SK-MEL-5 (cell line): ENCODE results near the gene SLC39A1. TPM values are rescaled to one million over a fixed set of nuclear protein-coding genes. Genes with fewer than 3 reads are reported as not detected.
"Not testable (repeated sequence)": the region's sequence is repeated elsewhere in the genome, so short reads cannot be mapped to it uniquely, and the experiment has no call there.

ENCODE experiments used
- DNase-seq: peaks from one replicate; pipeline ENCODE4 v3.0.0-alpha.2; 2016; ENCODE audit warnings: low read depth, low spot score
- in situ Hi-C: cut with HindIII; loops from 2 replicates; pipeline ENCODE4 v1.10.0; 2016; ENCODE audit warnings: low sequenced_read_pairs, high pct_unique_total_duplicates, low pct_unique_long_range_greater_than_20kb
- polyA plus RNA-seq, 2 experiments: library from polyadenylated mRNA; depleted of rRNA; stranded (reverse); fragments of >200 nt; gene quantifications; 2 replicates each; pipeline ENCODE4 v1.2.3, GENCODE V29; 2015
- total RNA-seq: library from RNA; depleted of rRNA; stranded (reverse); fragments of >200 nt; shearing (Covaris generic); gene quantifications from 2 replicates; pipeline ENCODE4 v1.2.3, GENCODE V29; 2014; rRNA removed

The SLC39A1 gene, protein sequence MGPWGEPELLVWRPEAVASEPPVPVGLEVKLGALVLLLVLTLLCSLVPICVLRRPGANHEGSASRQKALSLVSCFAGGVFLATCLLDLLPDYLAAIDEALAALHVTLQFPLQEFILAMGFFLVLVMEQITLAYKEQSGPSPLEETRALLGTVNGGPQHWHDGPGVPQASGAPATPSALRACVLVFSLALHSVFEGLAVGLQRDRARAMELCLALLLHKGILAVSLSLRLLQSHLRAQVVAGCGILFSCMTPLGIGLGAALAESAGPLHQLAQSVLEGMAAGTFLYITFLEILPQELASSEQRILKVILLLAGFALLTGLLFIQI
- total RNA-seq: 240 and 242 TPM in 2 replicates
- 292 and 318 TPM in 2 replicates for polyA plus RNA-seq (2015; cell fraction: cytosol; rRNA removed)
- 101 and 106 TPM in 2 replicates for polyA plus RNA-seq (2015; cell fraction: nucleus; rRNA removed)

DNA sequence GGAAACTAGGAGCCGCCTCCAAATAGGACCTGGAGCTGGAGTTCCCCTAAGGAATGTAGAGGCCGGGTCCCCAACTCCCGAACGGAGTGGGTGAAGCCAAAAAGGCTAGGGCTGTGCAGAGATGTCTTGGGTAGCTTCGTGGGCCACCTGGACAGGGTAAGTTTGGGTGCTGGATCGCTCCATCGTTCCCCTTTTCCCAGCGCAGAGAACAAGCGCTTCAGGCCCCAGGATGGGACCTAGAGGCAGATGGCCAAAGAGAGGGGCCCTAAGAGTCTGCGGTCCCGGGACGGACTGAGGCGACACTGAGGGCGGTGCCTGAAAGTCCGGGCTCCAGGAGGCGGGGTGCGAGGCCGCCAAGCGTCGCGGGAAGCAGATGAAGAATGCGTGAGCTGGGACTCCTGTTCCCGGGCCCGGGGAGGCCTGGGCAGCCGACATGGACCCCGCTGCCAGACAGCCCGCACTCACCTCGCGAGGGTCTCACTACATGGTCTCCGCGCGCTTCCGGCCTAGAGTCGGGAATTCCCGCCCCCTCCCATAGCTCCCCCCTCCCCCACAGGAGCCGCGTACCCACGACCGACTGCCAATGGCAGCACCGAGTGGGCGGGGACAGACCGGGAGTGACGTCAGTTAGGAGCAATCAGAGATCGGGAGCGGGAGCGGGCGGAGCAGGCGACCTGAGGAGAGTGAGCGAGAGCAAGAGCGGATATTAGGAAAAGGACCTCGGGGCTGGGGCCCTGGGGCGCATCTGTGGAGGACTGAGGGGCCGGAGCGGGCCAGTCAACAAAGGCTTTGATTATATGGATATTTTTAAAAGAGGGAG is at the start of gene SLC39A1:
Gene SLC39A1 (minus strand): TSS at position 508 of the 820 bp plus-strand sequence. CDS start 822 bp downstream, outside the sequence.
- in situ Hi-C loops: no loop called here
- DNase-seq: peak; percentile 99

DNA sequence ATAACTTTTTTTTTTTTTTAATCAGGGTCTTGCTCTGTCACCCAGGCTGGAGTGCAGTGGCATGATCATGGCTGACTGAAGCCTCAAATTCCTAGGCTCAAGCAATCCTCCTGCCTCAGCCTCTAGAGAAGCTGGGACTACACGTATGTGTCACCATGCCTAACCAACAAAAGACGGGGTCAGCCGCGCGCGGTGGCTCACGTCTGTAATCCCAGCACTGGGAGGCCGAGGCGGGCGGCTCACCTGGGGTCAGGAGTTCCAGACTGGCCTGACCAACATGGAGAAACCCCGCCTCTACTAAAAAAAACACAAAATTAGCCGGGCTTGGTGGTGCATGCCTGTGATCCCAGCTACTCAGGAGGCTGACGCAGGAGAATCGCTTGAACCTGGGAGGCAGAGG is 49.2 kb upstream of the SLC39A1 start:
- in situ Hi-C loops, DNase-seq: not testable (repeated sequence)

DNA sequence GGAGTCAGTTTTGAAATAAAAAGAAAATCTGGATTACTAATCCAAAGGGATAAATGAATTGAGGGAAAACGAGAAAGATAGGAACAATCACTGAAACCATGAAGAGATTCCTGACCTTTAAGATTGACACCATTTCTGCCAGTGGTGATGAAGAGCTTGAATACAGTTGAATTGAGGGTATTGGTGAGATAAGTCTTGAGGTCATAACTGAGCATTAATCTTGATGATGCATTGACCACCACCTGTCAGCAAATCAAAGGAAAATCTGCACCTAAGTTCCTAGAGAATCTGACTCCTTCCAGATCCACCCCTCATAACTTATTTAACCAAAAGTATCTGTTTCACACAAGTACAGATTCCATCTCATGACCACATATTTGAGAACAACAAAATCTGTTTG is 48.8 kb upstream of the SLC39A1 start:
- in situ Hi-C loops: no loop called here
- DNase-seq: no peak

DNA sequence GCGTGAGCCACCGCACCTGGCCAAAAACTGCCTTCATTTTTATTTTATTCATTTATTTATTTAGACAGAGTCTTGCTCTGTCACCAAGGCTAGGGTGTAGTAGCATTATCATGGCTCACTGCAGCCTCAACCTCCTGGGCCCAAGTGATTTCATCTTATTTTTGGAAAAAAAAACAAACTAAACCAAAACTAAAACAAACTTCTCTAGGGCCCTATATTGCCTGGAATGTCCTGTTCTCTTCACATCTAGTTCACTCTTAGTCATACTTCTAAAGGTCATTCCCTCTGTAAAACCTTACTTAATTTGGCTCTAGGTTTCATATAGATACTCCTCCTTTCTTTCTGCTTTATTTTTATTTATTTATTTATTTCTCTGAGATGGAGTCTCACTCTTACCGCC is 42.8 kb upstream of the SLC39A1 start:
- in situ Hi-C loops: no loop called here
- no peak for DNase-seq

DNA sequence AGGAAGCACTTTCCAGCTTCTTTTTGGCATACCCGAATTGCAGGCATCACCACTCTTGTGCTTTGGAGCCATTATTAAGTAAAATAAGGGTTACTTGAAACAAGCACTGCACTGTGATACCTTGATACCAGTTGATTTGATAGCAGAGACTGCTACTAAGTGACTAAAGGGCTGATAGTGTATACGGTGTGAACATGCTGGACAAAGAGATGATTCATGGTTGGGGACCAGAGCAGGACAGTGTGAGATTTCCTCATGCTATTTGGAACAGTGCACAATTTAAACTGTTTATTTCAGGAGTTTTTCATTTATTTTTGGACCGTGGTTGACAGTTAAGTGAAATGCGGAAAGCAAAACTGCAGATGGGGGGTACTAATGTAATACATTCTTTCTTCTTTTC is 37.1 kb upstream of the SLC39A1 start:
- DNase-seq: no peak
- in situ Hi-C loops: no loop called here

DNA sequence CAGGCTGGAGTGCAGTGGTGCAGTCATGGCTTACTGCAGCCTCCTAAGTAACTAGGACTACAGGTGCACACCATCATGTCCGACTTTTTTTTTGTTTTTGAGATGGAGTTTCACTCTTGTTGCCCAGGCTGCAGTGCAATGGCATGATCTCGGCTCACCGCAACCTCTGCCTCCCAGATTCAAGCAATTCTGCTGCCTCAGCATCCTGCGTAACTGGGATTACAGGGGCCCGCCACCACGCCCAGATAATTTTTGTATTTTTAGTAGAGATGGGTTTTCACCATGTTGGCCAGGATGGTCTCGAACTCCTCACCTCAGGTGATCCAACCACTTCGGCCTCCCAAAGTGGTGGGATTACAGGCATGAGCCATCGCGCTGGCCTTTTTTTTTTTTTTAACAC is 33.5 kb upstream of the SLC39A1 start:
- DNase-seq: not testable (repeated sequence)
- in situ Hi-C loops: loop anchor here (25.0 kb wide), 1 partner anchor 185 kb away; no protein-coding TSS in a partner anchor

DNA sequence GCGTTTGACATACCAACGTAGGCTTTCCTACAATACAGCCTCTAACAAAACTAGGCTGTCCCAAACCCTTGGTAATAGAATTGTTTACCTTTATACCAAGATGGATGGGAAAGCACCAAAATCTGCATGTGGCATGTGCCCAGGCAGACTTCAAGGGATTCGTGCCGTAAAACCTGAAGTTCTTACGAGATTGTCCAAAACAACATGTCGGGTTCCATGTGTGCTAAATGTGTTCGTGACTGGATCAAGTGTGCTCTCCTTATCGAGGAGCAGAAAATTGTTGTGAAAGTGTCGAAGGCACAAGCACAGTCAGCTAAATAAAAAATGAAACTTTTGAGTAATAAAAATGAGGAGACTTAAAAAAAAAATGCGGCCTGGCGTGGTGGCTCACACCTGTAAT is 32.3 kb upstream of the SLC39A1 start:
- in situ Hi-C loops: loop anchor here (25.0 kb wide), 1 partner anchor 183 kb away; no protein-coding TSS in a partner anchor

DNA sequence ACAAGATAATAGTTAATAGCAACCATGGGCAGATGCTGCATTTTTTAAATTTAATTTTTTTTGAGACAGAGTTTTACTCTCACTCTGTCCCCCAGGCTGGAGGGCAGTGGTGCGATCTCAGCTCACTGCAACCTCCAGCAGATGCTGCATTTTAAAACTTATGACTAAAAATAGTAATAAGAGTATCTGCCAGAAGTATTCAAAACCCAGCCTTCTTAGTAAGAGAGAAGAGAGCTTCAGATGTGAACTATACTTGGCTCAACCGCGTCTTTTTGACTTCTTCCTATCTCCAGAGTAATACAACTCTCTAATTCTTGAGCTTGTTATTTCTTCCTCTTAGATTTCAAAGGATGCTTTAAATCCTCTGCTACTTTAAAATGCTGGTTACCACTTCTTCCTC is 31.9 kb upstream of the SLC39A1 start:
- in situ Hi-C loops: loop anchor here (25.0 kb wide), 1 partner anchor 183 kb away; no protein-coding TSS in a partner anchor
- no peak for DNase-seq

More for the DNA sequence above, 32.3 kb upstream of the SLC39A1 start:
- no peak for DNase-seq

DNA sequence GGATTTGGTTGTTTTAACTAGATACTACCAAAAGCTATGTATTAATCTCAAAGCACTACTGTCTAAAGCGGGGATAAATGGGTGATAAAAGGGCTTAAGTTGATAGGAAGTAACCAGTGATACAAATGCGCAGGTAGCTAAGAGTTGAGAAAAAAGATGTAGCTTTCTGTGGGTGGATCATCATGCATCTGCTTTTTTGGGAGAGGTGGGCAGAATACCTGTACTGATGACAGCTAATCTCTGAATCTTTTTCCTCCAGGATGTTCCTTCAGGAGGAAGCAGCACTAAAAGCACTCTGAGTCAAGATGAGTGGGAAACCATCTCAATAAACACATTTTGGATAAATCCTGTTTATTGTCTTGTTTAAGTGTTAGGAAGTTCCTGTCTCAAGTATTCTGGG is 28.5 kb upstream of the SLC39A1 start:
- DNase-seq: no peak
- in situ Hi-C loops: loop anchor here (25.0 kb wide), 1 partner anchor 180 kb away; no protein-coding TSS in a partner anchor

DNA sequence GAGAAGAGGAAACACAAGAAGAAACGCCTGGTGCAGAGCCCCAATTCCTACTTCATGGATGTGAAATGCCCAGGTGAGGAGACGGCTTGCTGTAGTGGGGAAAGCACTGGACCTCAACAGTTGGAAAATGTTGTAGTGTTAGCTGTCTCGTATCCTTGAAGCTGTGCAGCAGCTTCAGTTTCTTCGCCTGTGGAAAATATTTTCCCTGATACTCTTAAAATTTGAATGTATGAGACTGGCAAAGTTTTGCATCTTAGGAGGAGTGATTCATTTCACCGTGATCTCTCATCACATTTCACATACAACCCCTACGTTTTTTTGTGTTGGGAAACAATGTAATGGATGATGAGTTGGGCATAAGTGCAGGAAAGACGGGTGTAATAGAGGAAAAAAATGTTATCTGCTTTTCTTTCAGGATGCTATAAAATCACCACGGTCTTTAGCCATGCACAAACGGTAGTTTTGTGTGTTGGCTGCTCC is 27.9 kb upstream of the SLC39A1 start:
- no peak for DNase-seq
- in situ Hi-C loops: loop anchor here (25.0 kb wide), 1 partner anchor 179 kb away; no protein-coding TSS in a partner anchor

DNA sequence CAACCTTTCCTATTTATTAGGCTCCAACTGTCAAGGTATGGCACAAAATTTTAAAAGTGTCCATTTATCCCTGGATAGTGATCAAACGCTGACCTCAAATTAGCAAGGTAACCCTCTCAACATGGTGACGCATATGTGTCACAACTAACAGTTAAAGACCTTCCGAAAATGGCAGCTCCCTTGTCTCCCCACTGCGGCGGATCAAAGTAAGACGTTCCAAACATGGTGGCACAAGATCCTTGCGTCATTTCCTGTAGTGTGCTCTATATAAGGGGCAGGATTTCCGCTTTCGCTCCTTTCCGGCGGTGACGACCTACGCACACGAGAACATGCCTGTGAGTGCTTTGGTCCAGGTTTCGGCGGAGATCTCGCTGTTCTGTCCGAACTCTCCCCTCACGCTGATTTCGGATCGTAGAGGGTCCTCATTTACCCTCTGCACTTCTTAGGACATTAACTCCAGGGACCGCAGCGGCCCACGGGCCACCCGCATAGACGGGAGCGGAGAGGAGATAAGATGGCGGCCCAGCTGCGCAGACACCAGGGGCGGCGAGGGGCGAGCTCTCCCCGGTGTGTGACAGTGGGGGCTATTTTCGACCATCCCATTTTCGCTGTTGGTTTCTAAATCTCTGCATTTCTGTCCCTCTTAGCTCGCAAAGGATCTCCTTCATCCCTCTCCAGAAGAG is 27.3 kb upstream of the SLC39A1 start, which contains the start of gene RPS27:
Gene RPS27 (plus strand): TSS at position 295 of the 683 bp plus-strand sequence. CDS start 35 bp downstream, at position 330.
- peak; percentile 100 for DNase-seq
- in situ Hi-C loops: loop anchor here (25.0 kb wide), 1 partner anchor 178 kb away; no protein-coding TSS in a partner anchor

DNA sequence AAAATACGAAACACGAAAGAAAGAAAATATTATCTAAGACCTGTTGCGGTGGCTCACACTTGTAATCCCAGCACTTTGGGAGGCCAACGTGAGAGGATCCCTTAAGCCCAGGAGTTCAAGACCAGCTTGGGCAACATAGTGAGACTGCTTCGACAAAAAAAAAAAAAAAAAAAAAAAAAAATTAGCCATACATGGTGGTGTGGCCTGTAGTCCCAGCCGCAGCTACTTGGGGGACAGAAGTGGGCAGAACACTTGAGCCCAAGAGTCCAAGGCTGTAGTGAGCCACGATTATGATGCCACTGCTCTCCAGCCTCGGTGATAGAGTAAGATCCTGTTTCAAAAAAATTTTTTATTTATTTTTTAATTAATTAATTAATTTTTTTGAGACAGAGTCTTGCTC is 24.3 kb upstream of the SLC39A1 start:
- no peak for DNase-seq
- in situ Hi-C loops: loop anchor here (25.0 kb wide), 1 partner anchor 175 kb away; no protein-coding TSS in a partner anchor

DNA sequence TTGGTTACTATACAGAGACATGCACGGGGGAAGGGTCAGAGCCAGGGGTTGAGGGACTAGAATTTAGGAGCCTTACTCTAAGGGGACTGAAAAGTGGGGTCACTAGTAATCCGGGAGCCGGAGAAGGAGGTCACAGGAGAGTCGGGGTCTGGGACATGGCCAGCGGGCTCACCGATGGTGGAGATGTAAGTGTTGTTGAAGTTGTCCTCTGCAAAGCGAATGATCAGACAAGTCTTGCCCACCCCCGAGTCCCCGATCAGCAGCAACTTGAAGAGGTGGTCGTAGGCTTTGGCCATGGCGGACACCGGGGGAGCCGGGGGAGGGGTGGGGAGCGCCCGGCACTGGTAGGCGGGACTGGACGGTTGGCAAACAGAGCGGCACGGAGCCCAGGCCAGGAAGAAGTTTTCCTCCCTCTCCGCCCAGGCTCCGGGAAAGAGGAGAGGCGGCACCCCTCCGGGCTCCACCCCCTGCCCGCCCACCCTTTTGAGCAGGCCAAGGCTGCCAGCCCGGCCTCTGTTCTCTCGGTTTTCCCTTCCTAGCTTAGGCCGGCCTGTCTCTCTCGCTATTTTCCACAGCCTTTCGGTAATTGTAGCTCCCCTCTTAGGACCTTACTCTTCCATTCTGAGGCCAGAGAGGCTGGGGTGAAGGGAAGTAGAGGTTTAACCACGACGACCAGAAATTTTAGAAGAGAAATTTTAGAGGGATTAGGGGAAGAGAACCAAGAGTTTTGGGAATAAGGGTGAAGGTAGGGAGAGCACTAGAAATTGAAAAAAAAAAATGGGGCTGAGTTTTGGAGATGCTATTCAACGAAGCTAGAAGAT is 22.8 kb upstream of the SLC39A1 start, which contains the start of gene RAB13:
Gene RAB13 (minus strand): TSS at position 399 of the 821 bp plus-strand sequence. CDS start 103 bp downstream, at position 296.
- in situ Hi-C loops: loop anchor here (25.0 kb wide), 1 partner anchor 174 kb away; no protein-coding TSS in a partner anchor
- DNase-seq: peak; percentile 93

DNA sequence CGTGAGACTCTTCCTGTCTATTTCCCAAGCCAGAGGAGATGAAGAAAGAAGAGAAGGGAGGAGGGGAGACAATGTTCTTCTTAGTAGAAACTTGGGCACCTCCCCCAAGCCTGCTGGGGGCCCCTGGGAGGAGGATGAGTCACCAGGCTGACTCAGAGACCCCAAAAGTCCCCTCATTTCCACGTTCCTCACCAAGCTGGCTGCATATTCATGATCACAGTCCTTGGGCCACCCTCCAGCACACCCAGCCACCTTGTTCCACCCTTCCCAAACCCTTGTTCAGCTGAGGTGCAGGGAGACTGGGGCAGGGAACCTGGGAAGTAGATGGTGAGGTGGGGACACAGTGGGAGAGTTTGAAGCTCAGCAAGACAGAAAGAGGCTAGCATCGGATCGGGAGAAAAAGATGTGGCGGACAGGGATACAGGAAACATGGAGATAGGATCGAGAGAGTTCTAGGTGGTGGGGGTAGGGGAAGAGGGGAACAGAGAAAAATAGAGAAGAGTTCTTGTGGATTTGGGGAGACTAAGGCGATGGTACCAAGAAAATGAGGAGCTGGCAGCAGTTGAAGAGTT is 22.1 kb upstream of the SLC39A1 start:
- in situ Hi-C loops: loop anchor here (25.0 kb wide), 1 partner anchor 173 kb away; no protein-coding TSS in a partner anchor
- no peak for DNase-seq

DNA sequence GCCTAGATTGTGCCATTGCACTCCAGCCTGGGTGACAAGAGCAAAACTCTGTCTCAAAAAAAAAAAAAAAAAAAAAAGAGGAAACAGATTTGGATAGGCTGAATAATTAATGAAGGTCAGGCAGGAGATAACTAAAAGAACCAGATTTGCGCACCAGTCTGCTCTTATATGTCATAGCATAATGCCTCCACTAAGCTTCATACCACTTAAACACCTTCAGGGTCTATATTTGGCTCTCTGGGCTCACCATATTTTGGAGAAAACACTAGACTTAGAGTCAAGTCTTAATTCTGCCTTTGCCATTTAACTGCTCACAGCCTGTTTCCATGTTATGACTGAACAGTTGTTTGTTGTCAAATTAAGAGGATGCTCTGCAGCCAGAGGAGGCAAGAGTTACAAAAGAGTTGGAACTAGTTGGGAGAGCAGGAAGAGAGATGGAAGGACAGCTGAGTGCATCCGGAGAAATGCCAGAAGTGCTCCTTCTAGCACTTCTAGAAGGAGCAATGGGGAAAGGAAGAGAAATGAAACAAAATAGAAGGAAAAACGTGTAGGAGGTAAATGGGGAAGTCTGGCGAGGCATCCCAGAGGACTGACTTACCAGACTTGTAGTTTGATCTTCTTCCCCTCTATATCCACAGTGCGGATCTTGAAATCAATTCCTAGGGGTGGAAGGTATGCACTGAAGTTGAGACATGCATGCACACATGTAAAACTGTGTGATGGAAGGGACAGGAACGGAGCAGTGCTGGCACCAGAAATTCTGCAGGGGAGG is 21.0 kb upstream of the SLC39A1 start:
- DNase-seq: no peak

More for the DNA sequence above, 21.0 kb upstream of the SLC39A1 start:
- in situ Hi-C loops: loop anchor here (25.0 kb wide), 1 partner anchor 172 kb away; no protein-coding TSS in a partner anchor
